Stimulated activated CD4-positive, alpha-beta T cell treated with anti-CD3 and anti-CD28 coated beads, Interleukin-12 subunit alpha, Interleukin-12 subunit beta, amount 100 ng/mL, for 24 hours (primary cell): ENCODE measurements around the gene KLHDC3.
A peak's percentile ranks its signal among the peaks of the same experiment; 100 is the strongest.

Experiments used
- DNase-seq, 2 experiments: peaks; one replicate each; pipeline ENCODE4 v3.0.0-alpha.2; 2020; ENCODE audit warnings: low read depth in 2 of 2

KLHDC3 gene

DNA sequence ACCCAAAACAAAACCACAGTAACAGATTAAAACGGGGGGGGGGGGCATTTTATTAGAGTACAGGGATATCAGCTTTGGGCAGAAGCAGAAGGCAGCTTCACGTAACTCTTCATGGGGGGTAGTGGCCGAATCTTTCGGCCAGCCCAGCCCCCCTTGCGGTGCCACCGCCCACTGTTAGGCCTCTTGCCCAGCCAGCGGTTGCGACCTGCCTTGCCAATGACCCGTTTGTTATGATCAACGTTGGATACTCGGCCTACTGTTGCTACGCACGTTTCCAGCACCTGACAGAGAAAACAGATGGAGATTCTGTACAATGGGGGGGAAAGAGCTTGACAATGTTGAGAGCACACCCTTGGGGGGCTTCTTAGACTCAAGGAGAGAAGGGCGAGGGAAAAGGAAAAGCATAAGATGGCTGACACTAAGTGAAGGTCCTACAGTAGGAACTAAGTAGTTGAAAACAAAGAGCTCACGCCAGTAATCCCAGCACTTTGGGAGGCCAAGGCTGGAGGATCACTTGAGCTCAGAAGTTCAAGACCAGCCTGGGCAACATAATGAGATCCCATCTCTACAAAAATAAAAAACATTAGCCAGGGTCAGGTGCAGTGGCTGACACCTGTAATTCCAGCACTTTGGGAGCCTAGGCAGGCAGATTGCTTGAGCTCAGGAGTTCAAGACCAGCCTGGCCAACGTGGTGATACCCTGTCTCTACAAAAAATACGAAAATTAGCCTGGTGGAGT, 40.3 kb downstream of the KLHDC3 start:
- no peak for DNase-seq

DNA sequence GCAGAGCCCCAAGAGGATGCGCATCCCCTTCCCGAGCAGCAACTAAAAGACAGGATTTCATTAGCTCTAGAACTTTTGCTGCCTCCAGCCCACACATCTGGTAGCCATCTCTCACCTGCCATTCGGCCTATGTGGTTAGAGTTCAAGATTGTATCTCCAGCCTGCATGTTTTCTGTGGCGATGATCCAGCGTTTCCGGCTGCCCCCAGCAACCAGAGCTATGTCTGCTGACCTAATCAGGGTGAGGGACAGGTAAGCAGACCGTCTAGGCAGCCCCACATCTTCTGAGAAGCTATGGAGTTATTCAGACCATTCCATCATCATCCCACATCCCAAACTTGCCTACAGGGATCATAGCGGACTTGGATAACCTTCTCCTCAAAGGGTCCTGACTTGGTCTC, 41.9 kb downstream of the KLHDC3 start:
- DNase-seq = no peak

DNA sequence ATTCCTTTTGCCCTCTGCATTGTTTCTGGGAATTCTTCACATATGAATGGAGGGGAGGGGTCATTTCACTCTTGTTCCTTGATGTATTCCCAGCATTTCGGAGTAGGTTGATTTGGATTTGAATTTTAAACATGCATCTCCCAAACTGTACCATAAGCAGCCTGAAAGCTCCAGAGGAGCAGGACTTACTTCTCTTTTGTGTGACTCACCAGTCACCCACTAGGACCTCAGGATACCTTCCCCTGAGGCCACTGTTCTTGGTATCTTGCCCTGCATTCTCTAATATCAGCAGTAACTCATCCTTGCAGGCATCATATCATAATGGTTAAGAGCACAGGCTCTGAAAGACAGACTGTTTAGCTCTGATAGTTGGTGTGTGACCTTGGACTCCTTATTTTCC, 44.5 kb downstream of the KLHDC3 start:
- DNase-seq = no peak

DNA sequence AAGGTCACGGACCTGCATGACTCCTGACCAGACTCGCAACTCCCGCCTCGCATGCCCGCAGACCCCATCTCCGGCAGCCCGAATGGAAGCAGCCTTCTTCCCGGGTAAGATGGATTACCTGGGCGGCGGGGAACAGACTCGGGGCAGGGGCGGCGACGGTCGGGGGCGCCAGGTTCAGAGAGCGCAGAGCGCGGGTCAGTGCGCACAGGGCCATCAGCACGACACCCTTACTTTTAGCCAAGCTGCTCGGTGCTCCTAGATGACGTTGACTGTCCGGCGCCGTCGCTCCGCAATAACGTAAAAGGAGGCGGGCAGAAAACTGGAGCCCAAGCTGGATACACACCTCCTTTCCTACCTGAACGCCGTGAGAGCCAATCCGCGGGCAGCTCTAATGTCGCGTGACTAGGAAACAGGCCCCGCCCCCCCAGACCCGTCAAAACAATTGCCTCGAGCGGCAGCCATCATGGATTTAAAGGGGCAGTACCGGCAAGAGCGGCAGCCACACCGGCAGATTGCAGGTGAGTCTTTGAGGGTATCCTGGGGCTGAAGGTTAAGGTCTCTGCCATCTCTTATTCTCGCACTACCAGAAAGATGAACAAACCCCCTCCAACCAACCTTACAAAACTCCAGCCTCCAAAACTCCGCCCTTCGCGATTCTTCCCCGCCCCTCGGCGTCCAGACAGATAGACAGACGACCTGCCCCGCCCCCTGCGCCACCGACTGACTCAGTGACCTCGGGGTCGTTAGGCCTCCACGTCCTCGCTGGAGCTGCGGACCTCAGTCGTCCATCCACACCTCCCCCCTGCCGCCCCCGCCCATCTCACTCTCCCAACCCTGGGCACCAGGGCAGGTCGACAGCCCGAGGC, 45.4 kb downstream of the KLHDC3 start, which contains the start of the genes KLC4 and MRPL2:
KLC4 (plus strand) TSS at position 464 of the 866 bp plus-strand sequence. CDS start 1,705 bp downstream, outside the sequence.
MRPL2 (minus strand) TSS at position 267 of the 866 bp plus-strand sequence; CDS start at position 214, 53 bp downstream.
- peak; percentile 97 to 98 for DNase-seq

DNA sequence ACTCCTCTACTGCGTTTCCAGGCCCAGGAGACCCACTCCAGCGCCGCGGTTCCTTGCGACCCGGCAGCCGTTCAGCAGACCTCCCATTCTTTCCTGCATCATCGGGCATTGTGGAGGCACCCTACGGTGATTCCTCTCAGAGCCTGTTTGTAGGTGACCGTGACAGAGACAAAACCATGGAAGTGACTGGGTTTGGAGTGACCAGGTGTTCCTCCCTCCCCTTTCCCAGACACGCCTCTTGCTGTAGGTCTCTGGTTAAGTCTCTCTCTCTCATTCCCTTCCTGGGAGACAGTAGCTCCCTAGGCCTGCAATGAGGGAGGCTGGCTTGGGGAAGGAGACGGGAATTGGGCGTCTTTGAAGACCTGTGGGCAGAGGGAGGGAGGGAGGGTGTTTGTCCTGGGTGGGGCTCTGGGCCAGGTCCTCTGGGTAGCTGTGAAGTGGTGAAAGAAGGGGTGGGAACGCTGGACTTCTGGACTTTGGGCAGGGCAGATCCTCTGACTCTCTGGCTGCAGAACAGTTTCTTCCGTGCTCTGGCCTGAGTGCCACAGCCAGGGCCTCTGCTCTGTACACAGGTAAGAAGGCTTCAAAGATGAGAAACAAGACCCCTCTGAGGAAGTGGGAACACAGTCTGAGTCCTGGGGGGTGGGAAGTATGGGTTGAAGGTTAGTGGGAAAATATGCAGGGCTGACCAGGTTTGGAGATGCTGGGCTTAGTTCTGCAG, 46.1 kb downstream of the KLHDC3 start:
- no peak for DNase-seq

DNA sequence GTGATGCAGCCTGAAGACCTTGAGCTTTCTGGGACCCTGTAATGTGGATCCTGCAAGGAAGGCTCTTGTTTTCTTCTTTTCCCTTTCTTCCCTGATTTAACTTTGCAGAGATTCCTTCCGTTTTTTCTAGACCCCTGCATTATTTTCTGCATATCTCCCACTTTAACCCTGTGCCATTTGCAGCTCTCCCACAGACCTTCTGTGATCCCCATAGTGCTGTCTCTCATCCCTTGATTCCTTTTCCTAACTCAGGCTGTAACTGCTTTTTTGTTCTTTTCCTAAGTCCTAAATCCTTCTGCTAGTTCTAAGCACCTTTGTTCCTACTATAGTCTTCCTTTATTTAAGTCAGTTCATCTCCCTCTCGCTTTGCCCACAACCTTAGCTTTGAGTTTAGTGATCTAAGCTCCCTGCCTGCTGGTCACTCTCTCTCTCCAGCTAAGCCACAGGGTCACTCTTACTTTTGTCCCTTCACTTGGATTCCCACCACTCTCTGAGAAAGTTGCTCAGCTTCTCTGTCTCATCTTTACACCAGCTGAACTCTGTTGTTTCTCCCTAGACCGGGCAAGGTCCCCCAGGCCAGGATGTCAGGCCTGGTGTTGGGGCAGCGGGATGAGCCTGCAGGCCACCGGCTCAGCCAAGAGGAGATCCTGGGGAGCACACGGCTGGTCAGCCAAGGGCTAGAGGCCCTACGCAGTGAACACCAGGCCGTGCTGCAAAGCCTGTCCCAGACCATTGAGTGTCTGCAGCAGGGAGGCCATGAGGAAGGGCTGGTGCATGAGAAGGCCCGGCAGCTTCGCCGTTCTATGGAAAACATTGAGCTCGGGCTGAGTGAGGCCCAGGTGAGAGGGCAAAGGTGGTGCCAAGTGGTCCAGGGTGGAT, 46.9 kb downstream of the KLHDC3 start:
- DNase-seq = no peak

DNA sequence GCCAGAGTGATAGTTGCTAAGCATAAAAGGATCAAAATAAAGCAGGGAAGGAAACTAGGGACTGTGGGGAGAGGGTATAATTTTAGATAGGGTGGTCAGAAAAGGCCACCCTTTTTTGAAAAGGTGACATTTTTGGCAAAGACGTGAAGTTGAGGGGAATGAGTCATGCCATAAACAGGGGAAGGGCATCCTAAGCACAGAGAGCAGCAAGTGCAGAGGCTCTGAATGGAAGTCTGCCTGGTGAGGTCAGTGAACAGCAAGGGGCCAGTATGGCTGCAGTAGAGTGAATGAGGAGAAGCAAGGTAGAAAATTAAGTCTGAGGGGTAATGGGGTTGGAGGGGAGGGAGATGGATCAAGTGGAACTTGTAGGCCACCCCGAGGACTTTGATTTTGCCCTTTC, 47.8 kb downstream of the KLHDC3 start:
- no peak for DNase-seq

DNA sequence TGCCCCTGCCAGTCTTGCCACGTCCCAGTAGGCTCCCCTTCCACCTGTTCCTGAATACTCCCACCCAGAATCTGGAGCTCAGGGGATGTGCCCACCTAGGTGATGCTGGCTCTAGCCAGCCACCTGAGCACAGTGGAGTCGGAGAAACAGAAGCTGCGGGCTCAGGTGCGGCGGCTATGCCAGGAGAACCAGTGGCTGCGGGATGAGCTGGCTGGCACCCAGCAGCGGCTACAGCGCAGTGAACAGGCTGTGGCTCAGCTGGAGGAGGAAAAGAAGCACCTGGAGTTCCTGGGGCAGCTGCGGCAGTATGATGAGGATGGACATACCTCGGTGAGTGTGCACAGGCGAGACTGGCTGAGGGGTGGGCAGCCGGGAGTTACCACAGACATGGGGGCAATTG, 48.8 kb downstream of the KLHDC3 start:
- no peak for DNase-seq

DNA sequence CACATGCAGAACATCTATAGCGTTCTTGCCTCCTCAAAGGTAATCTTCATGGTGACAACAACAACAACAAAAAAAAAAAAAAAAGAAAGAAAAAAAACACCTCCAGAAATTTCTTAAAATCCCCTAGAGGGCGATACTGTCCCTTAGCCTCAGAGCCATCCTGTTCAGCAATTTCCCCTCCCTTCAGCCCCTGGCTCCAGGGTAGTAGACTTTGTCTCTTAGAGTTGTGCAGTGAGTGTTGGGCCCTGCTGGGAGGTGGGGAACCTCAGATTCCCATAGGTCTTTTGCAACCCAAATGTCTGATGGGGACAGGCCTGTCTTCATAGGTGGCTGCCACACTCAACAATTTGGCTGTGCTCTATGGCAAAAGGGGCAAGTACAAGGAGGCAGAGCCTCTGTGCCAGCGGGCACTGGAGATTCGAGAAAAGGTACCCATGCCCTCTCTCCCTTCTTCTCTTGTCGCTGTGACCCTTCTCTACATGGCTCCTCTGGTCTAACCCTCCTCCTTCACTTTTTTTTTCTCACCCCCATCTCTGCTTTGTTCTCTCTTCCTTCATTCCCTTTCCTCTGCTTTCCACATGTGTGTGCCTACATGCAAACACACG, 56.1 kb downstream of the KLHDC3 start:
- no peak for DNase-seq
